Hepatic stellate cell (primary cell): Measurements from ENCODE around the gene SCN7A.
"Not testable (repeated sequence)": the region's sequence is repeated elsewhere in the genome, so short reads cannot be mapped to it uniquely, and the experiment has no call there.

ENCODE experiments used
- DNase-seq: peaks from one replicate; pipeline ENCODE4 v3.0.0; 2011; ENCODE audit warnings: low spot score

The SCN7A gene

DNA sequence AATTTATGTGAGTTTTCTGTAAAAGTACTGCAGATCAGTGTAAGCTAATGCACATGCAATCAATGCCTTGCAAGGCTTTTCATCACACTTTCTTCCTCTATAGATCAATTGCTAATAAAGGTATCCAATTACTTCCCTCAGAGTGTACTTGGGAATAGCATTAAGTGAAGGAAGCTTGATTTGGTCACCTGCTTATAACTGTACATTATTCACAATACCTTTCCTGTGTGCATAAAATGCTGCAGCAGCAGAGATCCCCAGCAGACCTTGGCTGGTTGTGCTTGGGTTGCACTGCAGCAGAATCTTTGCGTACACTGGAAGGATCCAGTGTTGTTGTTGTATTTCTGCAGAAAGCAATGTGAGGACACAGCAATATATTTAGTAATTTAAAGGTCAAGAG is 99.8 kb downstream of the SCN7A start:
- no peak for DNase-seq

DNA sequence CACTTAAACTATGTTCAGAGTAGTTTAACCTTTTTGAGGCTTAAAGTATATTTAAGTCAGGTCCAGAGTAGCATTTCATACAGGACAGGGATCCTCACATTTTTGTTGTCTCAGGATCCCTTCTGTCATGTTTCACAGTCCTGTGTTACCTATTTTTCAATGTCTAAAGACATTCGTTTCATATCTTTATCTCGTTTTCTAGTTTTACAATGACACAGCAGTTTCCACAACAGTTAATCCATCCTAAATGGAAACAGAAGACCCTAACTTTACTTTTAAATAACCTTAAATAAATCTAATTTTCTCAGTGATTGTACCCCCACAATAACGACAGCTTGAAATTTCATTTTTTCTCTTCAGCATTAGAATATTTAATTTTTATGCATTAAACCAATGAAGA is 101.0 kb downstream of the SCN7A start:
- DNase-seq = no peak

DNA sequence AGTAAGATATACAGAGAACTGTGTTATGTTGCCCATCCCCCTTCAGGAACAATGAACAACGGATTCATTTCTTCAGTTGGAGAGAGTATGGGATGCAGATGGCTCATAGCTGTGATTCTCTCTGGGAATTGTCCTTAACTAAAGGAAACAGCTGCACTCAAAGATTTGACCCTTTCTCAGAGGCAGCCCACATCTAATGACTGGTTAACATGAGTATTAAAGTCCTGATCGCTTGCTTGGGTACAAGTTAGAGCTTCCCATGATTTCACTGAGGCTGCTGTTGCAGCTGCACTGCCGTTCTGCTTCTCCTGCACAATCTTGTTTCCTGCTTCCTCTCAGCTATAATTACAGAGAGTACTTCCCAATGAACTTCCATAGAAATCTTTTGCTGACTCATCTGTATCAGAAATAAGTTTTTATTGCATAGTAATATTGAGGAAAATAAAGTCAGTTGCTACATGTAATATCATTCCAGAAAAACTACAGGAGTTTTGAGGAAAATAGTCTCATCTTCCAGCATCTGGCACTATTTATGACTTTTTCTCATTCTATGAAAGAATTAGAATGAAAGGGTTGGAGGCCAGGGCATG is 105.5 kb downstream of the SCN7A start:
- no peak for DNase-seq

DNA sequence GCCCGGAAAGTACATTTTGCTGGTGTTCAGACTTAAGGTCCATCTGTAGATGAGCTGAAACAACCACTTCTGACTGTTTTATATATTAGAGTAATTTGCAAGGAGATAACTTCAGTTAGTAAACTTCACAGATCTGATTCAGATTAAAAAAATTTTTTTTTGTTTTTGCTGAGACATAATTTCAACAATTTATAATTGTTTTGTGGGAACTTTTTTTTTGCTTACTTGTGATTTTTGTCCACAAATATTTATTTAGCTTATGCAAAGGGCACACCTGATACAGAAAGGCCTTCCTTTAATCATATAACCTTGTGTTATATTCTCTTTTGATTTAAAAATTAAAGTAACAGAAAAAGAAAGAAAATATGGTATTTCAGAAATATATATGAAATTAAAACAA is 108.7 kb downstream of the SCN7A start:
- no peak for DNase-seq

DNA sequence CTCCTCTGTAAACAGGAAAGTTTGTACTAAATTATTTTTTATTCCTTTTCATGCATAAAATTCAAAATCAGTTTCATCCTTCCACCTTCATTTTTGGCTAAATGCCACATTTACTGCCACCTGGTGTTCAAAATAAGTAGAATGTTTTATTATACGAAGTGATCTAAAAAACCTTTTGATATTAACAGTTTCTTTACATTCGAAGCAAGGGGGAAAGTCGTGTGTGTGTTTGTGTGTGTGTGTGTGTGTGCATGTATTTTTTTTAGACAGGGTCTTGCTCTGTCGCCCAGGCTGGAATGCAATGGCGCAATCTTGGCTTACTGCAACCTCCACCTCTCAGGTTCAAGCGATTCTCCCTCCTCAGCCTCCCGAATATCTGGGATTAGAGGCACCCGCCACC is 109.3 kb downstream of the SCN7A start:
- DNase-seq = no peak

DNA sequence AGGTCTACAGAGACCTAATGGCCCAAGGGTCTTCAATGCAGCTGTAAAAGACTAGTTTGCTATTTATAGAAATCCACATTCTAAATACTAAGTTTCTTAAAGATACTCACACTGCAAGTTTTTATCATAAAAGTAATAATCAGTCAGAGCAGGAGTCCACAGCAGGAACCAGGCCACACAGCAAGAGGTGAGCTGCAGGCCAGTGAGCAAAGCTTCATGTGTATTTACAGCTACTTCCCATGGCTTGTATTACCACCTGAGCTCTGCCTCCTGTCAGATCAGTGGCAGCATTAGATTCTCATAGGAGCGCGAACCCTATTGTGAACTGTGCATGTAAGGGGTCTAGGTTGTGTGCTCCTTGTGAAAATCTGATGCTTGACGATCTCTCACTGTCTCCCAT is 111.6 kb downstream of the SCN7A start:
- no peak for DNase-seq

DNA sequence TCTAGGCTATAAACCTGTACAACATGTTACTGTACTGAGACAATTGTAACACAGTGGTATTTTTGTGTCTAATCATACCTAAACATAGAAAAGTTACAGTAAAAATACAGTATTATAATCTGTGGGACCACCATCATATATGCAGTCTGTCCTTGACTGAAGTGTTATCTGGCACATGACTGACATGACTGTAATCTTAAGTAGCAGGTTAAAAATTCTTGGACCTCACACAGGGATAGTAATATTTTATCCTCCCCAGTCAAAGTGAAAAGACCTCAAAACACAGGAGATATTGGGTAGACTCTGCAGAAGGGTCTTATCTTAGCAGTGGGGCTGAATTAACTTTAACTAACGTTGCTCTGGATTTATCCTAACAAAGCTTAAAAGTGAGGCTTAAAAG is 113.4 kb downstream of the SCN7A start:
- DNase-seq = no peak

DNA sequence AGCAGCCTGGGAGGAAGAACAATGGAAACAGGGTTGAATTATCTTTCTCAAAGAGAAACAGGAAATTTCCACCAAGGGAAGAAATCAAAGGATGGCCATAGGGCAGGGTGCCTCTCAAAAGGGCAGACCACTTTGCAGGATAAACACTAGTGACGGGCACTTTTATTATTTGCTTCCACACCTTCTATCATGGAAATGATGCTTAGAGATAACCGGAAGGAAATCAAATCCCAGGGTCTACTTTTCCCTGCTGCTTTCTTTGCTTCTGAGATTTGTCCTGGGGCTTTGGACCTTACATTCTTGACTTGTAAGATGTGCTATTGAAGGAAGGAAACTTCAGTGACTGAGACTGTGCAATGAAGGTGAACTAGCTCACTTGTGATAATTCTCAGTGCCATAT is 117.2 kb downstream of the SCN7A start:
- no peak for DNase-seq

DNA sequence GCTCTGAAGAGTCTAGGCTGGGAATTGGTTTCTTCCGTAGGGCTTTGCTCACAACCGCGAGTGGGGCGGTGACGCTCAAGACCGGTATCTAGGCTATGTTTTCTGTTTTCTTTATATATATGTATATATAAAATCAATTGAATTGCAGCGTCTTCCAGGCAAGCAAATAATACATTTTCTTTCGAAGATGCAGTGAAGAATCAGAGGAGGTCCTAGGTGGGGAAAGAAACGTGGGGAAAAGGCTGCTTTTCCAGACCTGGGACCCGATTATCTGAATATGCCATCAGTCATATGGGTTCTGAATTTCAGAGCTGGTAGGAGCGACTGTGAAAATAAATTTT is 117.6 kb downstream of the SCN7A start:
- no peak for DNase-seq

DNA sequence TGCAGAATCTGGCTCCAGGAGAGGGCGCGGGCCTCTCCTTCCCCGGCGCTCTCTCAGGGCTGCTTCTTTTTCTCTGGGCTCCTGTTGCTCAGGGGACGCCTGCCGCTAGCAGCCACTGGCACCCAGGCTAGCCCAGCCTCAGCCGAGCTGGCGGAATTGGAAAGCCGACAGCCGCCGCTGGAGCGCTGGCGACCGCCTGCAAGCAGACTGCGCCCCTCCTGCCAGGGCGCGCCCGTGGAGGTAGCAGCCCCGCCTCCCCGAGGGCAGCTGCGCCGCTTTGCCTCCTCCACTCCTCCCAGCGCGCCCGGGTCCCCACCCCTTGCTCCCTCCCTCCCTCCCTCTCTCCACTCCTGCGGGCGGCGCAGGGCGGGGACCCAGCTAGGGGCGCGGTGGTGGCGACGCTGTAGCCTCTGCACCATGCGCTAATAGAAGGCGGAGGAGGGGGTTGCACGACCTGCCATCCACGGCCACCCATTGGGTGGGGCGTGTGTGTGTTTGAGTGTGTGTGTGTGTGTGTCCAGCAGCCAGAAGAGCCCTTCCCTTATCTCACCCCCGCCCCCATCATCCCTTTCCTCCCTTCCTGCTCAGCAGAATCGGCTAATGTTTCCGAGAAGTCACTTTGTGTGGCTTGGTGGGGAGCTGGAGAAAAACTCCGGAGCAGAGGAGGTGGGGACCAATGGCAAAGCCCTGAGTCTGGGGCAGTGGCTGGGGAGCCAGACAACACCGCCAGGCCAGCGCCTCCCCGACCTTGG is 118.1 kb downstream of the SCN7A start, which contains the start of gene SCN9A:
TSS of gene SCN9A (minus strand) at position 209 of the 752 bp plus-strand sequence. CDS start 64,188 bp downstream, outside the sequence.
- DNase-seq = peak; percentile 76

DNA sequence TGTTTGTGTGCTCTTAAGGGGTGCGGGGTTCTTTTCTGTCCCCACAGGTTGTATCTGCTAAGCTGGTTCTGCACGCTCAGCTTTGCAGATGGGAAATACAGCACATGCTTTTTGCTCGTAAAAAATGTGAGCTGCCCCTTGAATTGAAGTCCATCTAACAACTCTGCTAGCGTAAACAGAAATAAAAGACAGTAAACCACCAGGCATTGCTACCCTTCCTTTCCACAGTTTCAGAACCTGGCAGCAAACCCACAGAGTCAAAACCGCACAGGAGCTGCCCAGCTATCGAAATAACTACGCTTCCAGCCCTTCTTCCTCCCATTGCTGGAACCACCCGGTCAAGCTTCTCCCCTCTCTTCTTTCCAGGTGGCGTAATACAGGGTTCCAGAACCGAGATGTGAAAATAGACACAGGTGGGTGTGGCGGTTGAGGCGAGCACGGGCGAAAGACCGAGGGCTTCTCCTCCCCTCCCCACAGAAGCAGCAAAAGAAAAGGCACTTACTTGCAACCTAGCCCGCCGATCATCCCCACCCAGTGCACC is 118.8 kb downstream of the SCN7A start:
- no peak for DNase-seq

DNA sequence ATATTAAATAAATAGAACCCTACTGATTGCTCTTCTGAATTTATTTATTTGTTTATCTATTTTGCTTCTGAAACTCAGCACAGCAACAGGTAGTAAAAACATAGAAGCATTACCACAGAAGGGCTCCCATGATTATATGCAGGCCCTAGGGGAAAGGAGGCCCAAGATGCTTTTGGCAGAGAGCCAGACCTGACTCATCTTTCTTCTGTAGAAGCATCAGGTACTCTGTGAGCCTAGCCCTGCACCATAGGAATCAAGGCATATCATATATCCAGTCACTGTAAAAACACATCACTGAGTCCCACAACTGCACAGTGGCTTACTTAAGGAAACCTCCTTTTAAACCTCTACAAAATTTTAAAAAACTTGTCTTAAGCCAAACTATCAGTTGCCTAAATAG is 120.1 kb downstream of the SCN7A start:
- peak; percentile 42 for DNase-seq

DNA sequence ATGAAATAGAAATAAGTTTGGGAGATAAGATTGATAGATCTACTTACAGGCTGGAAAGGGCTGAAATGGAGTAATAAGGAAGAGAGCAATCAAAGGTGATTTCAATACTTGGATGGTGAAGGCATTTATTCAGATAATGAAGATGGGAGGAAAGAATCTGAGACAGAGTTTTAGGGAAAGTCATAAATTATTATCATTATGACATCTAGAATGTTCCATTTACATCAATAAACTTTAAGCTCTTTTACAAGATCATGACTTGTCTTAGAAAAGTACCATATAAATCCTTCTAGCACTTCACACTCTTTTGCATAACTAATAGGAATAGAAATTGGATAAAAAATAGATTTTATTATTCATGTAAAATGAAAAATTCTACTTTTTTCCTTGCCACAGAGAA is 120.5 kb downstream of the SCN7A start:
- DNase-seq = no peak

DNA sequence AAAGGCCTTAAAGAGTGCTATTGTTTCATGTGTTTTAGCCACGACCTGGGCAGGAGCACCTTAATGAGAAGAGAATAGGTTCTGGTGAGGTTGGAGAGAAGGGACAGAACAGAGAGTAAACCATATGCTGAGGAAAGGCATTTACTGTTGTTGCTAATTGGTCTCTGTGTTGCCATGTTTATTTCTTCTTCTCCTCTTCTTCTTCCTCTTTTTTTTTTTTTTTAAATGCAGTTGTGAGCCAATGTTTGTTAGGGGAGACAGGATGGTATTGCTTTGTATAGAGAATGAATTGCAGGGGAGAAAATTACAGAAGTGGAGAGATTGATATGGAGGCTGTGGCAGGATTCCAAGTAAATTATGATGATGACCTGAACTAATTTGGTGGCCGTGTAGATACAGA is 120.9 kb downstream of the SCN7A start:
- no peak for DNase-seq

DNA sequence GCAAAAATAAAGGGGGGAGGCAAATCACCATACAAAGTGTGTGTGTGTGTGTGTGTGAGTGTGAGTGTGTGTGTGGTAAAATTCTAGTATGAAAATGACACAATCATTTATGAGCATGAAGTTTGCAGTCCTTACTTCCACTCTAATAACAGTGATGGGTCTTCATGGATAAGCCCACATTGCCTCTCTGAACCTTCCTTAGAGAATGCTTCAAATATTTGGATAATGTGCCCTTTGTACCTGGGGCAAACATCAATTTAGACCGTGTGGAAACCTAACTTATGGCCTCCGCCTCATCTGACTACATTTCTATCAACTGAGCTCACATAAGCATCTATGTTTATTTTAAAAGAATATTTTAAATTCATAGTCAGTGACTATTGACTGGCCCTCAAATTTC is 122.0 kb downstream of the SCN7A start:
- DNase-seq = peak; percentile 32

DNA sequence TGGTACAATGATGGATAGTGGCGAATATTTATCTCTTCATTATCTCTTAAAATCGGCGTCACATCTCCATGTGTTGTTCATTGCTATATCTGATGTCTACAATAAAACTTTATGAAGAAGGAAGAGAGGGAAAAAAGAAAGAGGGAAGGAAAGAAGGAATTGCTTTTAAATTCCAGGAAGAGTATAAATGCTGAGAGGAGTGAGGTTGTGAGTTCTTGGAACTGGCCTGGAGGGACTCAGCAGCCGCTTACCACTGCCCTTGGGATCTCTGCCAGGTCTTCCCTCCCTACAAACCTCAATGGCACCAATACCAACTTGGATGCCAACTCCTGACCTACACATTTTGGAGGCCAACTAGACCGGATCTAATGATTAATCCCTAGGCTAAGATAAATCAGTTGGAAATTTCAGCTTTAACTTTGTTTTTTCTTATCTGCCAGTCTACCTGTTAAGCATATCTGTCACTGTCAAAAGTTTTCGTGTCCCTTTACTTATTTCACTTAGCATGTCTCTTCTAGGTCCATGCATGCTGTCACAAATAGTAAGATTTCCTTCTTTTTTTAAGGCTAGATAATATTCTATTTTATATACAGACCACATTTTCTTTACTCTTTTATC is 128.1 kb downstream of the SCN7A start:
- DNase-seq = no peak

DNA sequence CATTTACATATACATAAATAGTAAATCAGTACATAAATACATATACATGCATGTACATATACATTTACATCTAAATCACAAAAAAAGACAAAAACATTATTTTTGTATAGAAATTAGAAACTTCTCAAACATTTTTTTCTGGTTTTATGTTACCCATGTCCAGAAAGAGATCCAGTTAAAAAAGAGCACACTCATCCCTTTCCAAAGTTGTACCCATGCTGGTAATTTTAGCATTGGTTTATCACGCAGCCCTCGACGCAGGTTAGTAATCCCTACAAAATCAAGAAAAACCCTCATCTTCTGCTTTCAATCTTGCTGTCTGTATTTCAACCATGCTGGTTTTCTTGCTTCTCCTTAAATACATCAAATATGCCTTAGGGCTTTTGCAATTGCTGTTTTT is 128.8 kb downstream of the SCN7A start:
- no peak for DNase-seq

DNA sequence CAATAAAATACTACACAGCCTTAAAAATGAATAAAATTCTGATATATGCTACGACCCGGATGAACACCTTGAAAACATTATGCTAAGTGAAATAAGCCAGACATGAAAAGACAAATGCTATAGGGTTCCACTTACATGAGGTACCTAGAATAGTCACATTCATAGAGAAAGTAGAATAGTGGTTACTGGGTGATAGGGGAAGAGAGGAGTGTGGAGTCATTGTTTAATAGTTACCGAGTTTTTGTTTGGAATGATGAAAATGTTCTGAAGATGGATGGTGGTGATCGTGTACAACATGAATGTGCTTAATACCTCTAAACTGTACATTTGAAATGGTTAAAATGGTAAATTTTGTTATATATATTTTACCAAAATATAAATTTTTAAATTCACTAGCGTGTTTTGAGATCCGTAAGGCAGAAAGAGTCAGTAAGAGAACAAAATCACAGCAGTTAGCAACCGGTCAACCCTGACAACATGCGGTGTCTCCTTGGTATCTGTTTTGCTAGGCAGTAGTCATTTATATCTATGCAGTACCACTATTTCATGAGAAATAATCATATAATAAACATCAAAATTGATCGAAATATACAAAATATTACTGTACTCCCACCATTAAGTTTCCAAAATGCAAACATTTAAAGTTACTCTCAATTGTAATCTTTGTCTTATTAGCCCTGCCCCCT is 129.4 kb downstream of the SCN7A start:
- no peak for DNase-seq

DNA sequence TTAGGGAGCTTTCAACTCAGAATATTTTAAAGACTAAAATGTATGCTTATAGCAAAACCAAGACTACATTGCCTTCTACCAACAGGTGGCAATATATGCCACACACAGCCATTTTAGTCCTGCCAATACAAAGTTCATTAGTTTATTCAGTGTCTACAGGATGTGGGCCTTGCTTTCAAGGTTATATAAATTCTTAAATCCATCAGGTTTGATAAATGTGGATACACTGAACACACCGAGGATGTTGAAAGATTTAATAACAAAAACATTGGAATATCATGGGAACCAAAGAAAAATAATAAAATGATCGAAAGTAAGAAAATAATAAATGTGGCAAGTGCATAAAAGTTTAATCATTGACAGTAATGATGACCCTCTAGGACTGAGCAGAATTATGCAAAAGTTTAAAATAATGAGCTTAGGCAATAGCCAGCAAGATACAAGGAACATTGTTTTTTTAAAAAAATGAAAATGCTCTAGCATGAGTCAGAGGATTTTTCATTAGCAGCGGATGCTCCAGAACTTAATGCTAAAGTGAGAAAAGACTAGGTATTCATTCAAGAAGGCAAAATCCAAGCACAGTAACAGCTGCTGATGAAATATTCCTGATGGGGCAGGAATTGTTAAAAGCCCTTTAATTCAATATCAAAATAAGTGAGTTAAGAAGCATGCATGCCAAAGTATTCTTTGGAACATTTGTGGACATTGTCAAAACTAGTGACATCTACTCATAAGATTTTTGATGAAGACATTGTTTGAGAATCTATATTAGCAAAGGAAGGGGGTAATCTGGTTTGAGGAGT is 132.5 kb downstream of the SCN7A start:
- DNase-seq = no peak

DNA sequence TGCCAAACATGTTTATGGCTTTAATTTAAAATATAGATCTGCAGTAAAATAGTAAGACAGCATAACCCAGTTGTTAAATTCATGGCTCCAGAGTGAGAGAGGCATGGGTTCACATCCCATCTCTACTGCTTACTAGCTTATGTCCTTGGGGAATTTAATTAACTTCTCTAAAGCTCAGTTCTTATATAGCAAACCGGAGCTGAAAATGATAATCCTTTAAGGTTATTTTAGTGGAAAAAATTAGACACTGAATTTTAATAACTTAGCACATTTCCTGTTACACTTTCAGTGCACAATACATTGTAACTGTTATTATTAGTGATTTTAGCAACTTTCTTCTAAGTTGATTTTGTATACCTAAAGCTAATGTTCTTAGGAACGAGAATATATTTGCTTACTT is 133.1 kb downstream of the SCN7A start:
- no peak for DNase-seq

DNA sequence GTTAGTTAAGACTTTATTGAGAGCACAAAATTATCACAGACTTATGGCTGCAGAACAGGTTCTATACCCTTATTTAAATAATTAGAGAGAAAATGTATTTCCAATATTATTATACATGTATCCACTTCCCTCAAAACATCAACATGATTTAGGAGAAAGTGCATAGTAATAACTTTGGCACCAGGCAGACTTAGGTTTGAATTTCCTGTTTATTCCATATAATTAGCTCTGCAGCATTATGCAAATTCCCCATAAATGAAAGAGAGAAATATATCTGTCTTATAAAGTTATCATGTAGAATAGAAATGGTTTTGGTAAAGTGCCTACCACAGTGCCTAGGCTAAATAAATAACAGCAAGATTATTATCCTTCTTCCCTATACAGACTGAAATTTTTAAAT is 133.6 kb downstream of the SCN7A start:
- no peak for DNase-seq

DNA sequence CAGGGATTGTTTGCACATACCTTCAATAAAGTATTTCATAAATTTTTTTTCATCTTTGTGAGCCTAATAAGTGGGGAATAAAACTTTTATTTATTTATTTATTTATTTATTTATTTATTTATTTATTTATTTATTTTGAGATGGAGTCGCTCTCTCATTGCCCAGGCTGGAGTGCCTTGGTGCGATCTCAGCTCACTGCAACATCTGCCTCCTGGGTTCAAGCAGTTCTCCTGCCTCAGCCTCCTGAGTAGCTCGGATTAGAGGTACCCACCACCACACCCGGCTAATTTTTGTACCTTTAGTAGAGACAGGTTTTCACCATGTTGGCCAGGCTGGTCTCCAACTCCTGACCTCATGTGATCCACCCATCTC is 136.1 kb downstream of the SCN7A start:
- not testable (repeated sequence) for DNase-seq
